Smooth muscle cell (in vitro differentiated cells): Measurements from ENCODE around the gene SFT2D1. TPM values are rescaled to one million over a fixed set of nuclear protein-coding genes. Genes with fewer than 3 reads are reported as not detected.

Source experiments
- DNase-seq: peaks from one replicate; lab custom pipeline; 2025; ENCODE audit not compliant: unreplicated experiment; lab: John Stamatoyannopoulos, UW
- H2AFZ ChIP-seq: fragments of 200-600 bp; sonication (generic); 2 replicates; pipeline ENCODE4 v1.6.0; 2016; ENCODE audit warnings: antibody characterized with exemption, low read depth, mild to moderate bottlenecking
- H3F3A ChIP-seq: fragments of 200-600 bp; sonication (generic); 2 replicates; pipeline ENCODE4 v1.6.0; 2017; ENCODE audit warnings: antibody characterized with exemption, low read depth
- H3K27ac ChIP-seq: fragments of 200-600 bp; sonication (generic); 2 replicates; pipeline ENCODE4 v1.5.1; 2016; ENCODE audit warnings: low read depth, mild to moderate bottlenecking
- H3K27me3 ChIP-seq: fragments of 200-600 bp; sonication (generic); 2 replicates; pipeline ENCODE4 v1.6.1; 2016; ENCODE audit warnings: low read depth, mild to moderate bottlenecking
- H3K36me3 ChIP-seq: fragments of 200-600 bp; sonication (generic); 2 replicates; pipeline ENCODE4 v1.5.1; 2016; ENCODE audit warnings: low read depth
- H3K4me1 ChIP-seq: fragments of 200-600 bp; sonication (generic); 2 replicates; pipeline ENCODE4 v1.5.1; 2016; ENCODE audit warnings: low read depth
- H3K4me2 ChIP-seq: fragments of 200-600 bp; sonication (generic); 2 replicates; pipeline ENCODE4 v1.6.0; 2016; ENCODE audit warnings: mild to moderate bottlenecking
- H3K4me3 ChIP-seq: fragments of 200-600 bp; sonication (generic); 2 replicates; pipeline ENCODE4 v1.5.1; 2016; ENCODE audit warnings: mild to moderate bottlenecking
- H3K79me2 ChIP-seq: fragments of 200-600 bp; sonication (generic); 2 replicates; pipeline ENCODE4 v1.6.0; 2016; ENCODE audit warnings: low read depth, mild to moderate bottlenecking
- H3K9ac ChIP-seq: fragments of 200-600 bp; sonication (generic); 2 replicates; pipeline ENCODE4 v1.6.0; 2016; ENCODE audit warnings: low read depth
- H3K9me3 ChIP-seq: fragments of 200-600 bp; sonication (generic); replicated peaks from 2 replicates; pipeline ENCODE4 v1.5.1; 2016; ENCODE audit warnings: low read depth
- H4K20me1 ChIP-seq: fragments of 200-600 bp; sonication (generic); 2 replicates; pipeline ENCODE4 v1.6.0; 2016; ENCODE audit warnings: low read depth
- CTCF ChIP-seq: fragments of 200-600 bp; sonication (generic); IDR thresholded peaks from 2 replicates; pipeline ENCODE4 v1.5.1; 2017; ENCODE audit warnings: borderline replicate concordance, mild to moderate bottlenecking, antibody characterized with exemption; ENCODE audit not compliant: insufficient read depth, poor library complexity, severe bottlenecking
- WGBS: methylation state at CpG from one replicate; pipeline ENCODE4 v1.1.7; 2016; ENCODE audit warnings: low lambda C conversion rate; 5-methylcytosine and 5-hydroxymethylcytosine counted together
- polyA plus RNA-seq: library from polyadenylated mRNA; unstranded; fragments of >200 nt; fragmentation: Nextera tagmentation; extraction: Ambion mirVana; gene quantifications from 2 replicates; pipeline ENCODE4 v1.2.1, GENCODE V29; 2016
- total RNA-seq: library from RNA; depleted of rRNA; stranded (reverse); fragments of >200 nt; gene quantifications from 2 replicates; pipeline ENCODE4 v1.2.3, GENCODE V29; 2014

The SFT2D1 gene
- total and polyA plus RNA-seq, 2 experiments from 2014 or later = 50.3 to 82.3 TPM

GRCh38 chr6:166271376-166271765 lies 71.0 kb downstream of the SFT2D1 start:
- Histone ChIP-seq H3K4me1 (no peaks in the 10 kb centered on the region), H3K4me3 (no peak overlapping the region), H3F3A (no peaks in the 10 kb centered on the region), H3K36me3 (no peaks in the 10 kb centered on the region), H3K9ac (no peak overlapping the region), H3K4me2 (no peak overlapping the region), H2AFZ (no peak overlapping the region), H3K27ac (no peak overlapping the region), H3K27me3 (peaks cover 16% of the 10 kb centered on the region), H4K20me1 (no peaks in the 10 kb centered on the region), H3K9me3 (no peaks in the 10 kb centered on the region), H3K79me2 (no peaks in the 10 kb centered on the region)
- WGBS = 87% methylated on average over 9 of the region's 9 CpGs
- no peak for DNase-seq
- no peak for TF ChIP-seq CTCF

- Histone ChIP-seq H3K27ac (no peak overlapping the region), H4K20me1 (no peaks in the 10 kb centered on the region), H3K9ac (no peak overlapping the region), H3K4me3 (no peak overlapping the region), H3K4me2 (no peak overlapping the region), H2AFZ (no peak overlapping the region), H3K36me3 (no peaks in the 10 kb centered on the region), H3K27me3 (peaks cover 16% of the 10 kb centered on the region), H3F3A (no peaks in the 10 kb centered on the region), H3K4me1 (no peaks in the 10 kb centered on the region), H3K79me2 (no peaks in the 10 kb centered on the region), H3K9me3 (no peaks in the 10 kb centered on the region)
- no peak for TF ChIP-seq CTCF
- WGBS = 89% methylated on average over 10 of the region's 10 CpGs
- DNase-seq = no peak
These were observed 71.5 kb downstream of the SFT2D1 start for GRCh38 chr6:166270706-166271375.

Other genes starting within 250 kb of the SFT2D1 start
- not detected in 2 replicates for gene TBXT, start 174.7 kb downstream of the SFT2D1 start, total RNA-seq
- gene TBXT, start 174.7 kb downstream of the SFT2D1 start, polyA plus RNA-seq = not detected in 2 replicates
- gene PRR18, start 34.2 kb downstream of the SFT2D1 start, total RNA-seq = 0.40 TPM in 1 of 2 replicates, not detected in the other
- not detected in 2 replicates for gene PRR18, start 34.2 kb downstream of the SFT2D1 start, polyA plus RNA-seq
- gene MPC1, start 40.4 kb upstream of the SFT2D1 start, total RNA-seq = 36.5 and 49.0 TPM in 2 replicates
- 52.3 and 57.4 TPM in 2 replicates for gene MPC1, start 40.4 kb upstream of the SFT2D1 start, polyA plus RNA-seq
- gene RAMACL, start 244.1 kb upstream of the SFT2D1 start, total RNA-seq = 0.13 and 0.99 TPM in 2 replicates
- 0.14 and 0.89 TPM in 2 replicates for gene RAMACL, start 244.1 kb upstream of the SFT2D1 start, polyA plus RNA-seq